Neural progenitor cell (in vitro differentiated cells): ENCODE data around the gene NTRK1. TPM values are rescaled to one million over a fixed set of nuclear protein-coding genes. Genes with fewer than 3 reads are reported as not detected.

Experiments
- DNase-seq: peaks from one replicate; pipeline ENCODE4 v3.0.0-alpha.2; 2016; ENCODE audit warnings: low spot score
- H2AFZ ChIP-seq: fragments of 200-600 bp; sonication (generic); replicated peaks from 2 replicates; pipeline ENCODE4 v1.6.1; 2016; ENCODE audit warnings: antibody characterized with exemption
- H3F3A ChIP-seq: fragments of 200-600 bp; sonication (generic); 2 replicates; pipeline ENCODE4 v1.6.1; 2016; ENCODE audit warnings: antibody characterized with exemption, low read depth
- H3K27ac ChIP-seq: fragments of 200-600 bp; sonication (generic); 2 replicates; pipeline ENCODE4 v1.5.1; 2016; ENCODE audit warnings: mild to moderate bottlenecking
- H3K27me3 ChIP-seq: fragments of 200-600 bp; sonication (generic); 2 replicates; pipeline ENCODE4 v1.6.1; 2016; ENCODE audit warnings: mild to moderate bottlenecking, moderate library complexity
- H3K36me3 ChIP-seq: fragments of 200-600 bp; sonication (generic); 2 replicates; pipeline ENCODE4 v1.5.1; 2016
- H3K4me1 ChIP-seq: fragments of 200-600 bp; sonication (generic); 2 replicates; pipeline ENCODE4 v1.6.1; 2016; ENCODE audit warnings: mixed run types
- H3K4me2 ChIP-seq: fragments of 200-600 bp; sonication (generic); 2 replicates; pipeline ENCODE4 v1.6.1; 2016
- H3K4me3 ChIP-seq: fragments of 200-600 bp; sonication (generic); 2 replicates; pipeline ENCODE4 v1.5.1; 2016
- H3K79me2 ChIP-seq: fragments of 200-600 bp; sonication (generic); 2 replicates; pipeline ENCODE4 v1.6.1; 2016; ENCODE audit warnings: low read depth
- H3K9ac ChIP-seq: fragments of 200-600 bp; sonication (generic); 2 replicates; pipeline ENCODE4 v1.6.1; 2016
- H3K9me3 ChIP-seq: fragments of 200-600 bp; sonication (generic); 2 replicates; pipeline ENCODE4 v1.5.1; 2016; ENCODE audit warnings: low read depth
- H4K20me1 ChIP-seq: fragments of 200-600 bp; sonication (generic); 2 replicates; pipeline ENCODE4 v1.6.1; 2016; ENCODE audit warnings: low read depth
- H3K27ac Mint-ChIP-seq: 3 replicates; pipeline ENCODE4 v1.8.0; 2021; ENCODE audit warnings: mixed read lengths
- H3K27me3 Mint-ChIP-seq: 2 replicates; pipeline ENCODE4 v1.8.0; 2022; ENCODE audit warnings: low read depth, mild to moderate bottlenecking, inconsistent platforms, moderate library complexity, mixed read lengths; ENCODE audit not compliant: insufficient read depth
- H3K36me3 Mint-ChIP-seq: 3 replicates; pipeline ENCODE4 v1.8.0; 2021; ENCODE audit warnings: mixed read lengths
- H3K4me1 Mint-ChIP-seq: 3 replicates; pipeline ENCODE4 v1.8.0; 2021; ENCODE audit warnings: mixed read lengths
- H3K4me3 Mint-ChIP-seq: 3 replicates; pipeline ENCODE4 v1.8.0; 2021; ENCODE audit warnings: mild to moderate bottlenecking, moderate library complexity, mixed read lengths
- H3K9me3 Mint-ChIP-seq: 3 replicates; pipeline ENCODE4 v1.8.0; 2020; ENCODE audit warnings: mixed read lengths
- EZH2 ChIP-seq: fragments of 200-600 bp; sonication (generic); IDR thresholded peaks from 2 replicates; pipeline ENCODE4 v1.6.1; 2017; ENCODE audit warnings: antibody characterized with exemption, mild to moderate bottlenecking, moderate library complexity
- EZH2phosphoT487 ChIP-seq: fragments of 200-600 bp; sonication (generic); IDR thresholded peaks from 2 replicates; pipeline ENCODE4 v1.6.1; 2017; ENCODE audit warnings: antibody characterized with exemption
- total RNA-seq: library from RNA; depleted of rRNA; stranded (reverse); fragments of >200 nt; gene quantifications from 2 replicates; pipeline ENCODE4 v1.2.3, GENCODE V29; 2015; ENCODE audit warnings: low replicate concordance
- TF ChIP-seq, protein P1 (sequence below): fragments of 200-600 bp; sonication (generic); IDR thresholded peaks from 2 replicates; pipeline ENCODE4 v1.5.1; 2017; ENCODE audit warnings: antibody characterized with exemption, mild to moderate bottlenecking

Gene NTRK1
- total RNA-seq, 1 donor from 2014 or later = not detected

DNA sequence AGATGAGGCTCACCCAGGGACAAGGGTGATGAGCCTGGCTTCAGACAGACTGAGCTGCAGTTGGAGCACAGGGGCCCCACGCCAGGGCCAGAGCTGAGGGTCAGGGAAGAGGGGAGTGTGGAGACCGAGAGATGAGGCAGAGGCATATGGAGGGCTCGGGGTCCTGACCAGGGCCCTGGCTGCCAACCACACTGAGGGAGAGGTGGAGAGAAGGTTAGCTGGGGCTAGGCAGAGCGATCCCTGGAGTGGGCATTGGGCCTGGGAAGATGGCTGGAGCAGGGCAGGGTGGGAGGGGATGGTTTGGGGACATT lies 40.9 kb downstream of the NTRK1 start:
- peak overlapping the region; percentile 37 for H3K27ac Mint-ChIP-seq
- peaks cover 12% of the 10 kb centered on the region for H3K27me3 Mint-ChIP-seq

DNA sequence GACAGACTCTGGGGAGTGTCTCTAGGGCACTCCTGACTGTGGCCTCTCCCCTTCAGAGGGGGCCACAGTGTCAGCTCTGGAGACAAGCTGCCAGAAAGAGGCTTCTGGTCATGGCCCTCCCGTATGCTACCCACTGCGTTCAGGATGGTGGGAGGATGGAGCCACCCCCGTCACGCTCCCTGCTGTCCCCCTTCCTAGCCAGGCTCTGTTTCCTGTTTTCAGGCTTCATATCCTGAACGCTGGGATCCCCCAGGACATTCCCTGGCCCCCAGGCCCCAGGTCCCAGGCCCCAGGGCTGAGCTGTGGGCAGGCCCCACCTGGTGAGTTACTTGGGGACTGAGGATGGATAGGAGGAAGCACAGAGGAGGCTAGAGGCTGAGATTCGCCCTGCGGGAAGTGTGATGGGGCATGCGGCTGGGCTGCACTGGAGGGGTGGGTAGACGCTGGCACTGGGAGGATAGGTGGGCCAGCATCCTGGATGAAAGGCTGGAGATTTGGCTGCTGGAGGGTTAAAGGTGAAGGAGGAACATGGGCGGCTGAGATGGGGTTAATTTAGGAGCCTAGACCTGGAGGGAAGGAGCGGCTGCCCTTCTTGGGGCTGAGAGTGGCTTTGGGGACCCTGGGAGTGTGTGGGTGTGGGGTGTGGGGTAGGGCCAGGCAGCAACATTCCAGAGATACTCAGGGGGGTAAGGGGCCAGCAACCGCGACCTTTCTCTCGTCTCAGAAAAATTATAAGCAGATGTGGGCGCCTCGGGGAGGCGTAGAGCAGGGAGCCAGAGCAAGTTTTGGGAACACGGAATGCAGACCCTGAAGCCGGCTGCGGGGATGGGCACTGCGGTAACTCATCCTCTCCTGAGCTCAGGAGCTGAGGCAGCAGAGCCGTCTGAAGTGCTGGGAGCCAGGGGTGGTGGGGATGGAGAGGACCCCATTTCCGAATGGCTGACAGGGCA lies 41.6 kb downstream of the NTRK1 start:
- Histone ChIP-seq H3K36me3 (no peaks in the 10 kb centered on the region), H3K27ac (no peak overlapping the region), H3K79me2 (no peaks in the 10 kb centered on the region), H2AFZ (no peak overlapping the region), H3F3A (no peaks in the 10 kb centered on the region), H4K20me1 (no peaks in the 10 kb centered on the region), H3K4me2 (no peak overlapping the region), H3K4me3 (no peak overlapping the region), H3K9me3 (no peaks in the 10 kb centered on the region), H3K4me1 (no peaks in the 10 kb centered on the region), H3K27me3 (peaks cover 10% of the 10 kb centered on the region), H3K9ac (no peak overlapping the region)
- Mint-ChIP-seq H3K27me3 (peaks cover 8% of the 10 kb centered on the region), H3K4me1 (peaks cover 20% of the 10 kb centered on the region), H3K4me3 (peak overlapping the region; percentile 44), H3K27ac (peak overlapping the region; percentile 37), H3K36me3 (no peaks in the 10 kb centered on the region), H3K9me3 (no peaks in the 10 kb centered on the region)
- no peak for DNase-seq
- TF ChIP-seq EZH2phosphoT487 (no peak), EZH2 (no peak)
- TF ChIP-seq, protein P1, sequence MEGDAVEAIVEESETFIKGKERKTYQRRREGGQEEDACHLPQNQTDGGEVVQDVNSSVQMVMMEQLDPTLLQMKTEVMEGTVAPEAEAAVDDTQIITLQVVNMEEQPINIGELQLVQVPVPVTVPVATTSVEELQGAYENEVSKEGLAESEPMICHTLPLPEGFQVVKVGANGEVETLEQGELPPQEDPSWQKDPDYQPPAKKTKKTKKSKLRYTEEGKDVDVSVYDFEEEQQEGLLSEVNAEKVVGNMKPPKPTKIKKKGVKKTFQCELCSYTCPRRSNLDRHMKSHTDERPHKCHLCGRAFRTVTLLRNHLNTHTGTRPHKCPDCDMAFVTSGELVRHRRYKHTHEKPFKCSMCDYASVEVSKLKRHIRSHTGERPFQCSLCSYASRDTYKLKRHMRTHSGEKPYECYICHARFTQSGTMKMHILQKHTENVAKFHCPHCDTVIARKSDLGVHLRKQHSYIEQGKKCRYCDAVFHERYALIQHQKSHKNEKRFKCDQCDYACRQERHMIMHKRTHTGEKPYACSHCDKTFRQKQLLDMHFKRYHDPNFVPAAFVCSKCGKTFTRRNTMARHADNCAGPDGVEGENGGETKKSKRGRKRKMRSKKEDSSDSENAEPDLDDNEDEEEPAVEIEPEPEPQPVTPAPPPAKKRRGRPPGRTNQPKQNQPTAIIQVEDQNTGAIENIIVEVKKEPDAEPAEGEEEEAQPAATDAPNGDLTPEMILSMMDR = no peak

More for the DNA sequence above, 40.9 kb downstream of the NTRK1 start:
- Histone ChIP-seq H3K4me3 (no peak overlapping the region), H4K20me1 (no peaks in the 10 kb centered on the region), H3K4me1 (peaks cover 5% of the 10 kb centered on the region), H3K79me2 (no peaks in the 10 kb centered on the region), H2AFZ (no peak overlapping the region), H3K9me3 (no peaks in the 10 kb centered on the region), H3K4me2 (no peak overlapping the region), H3F3A (no peaks in the 10 kb centered on the region), H3K9ac (no peak overlapping the region), H3K27ac (no peak overlapping the region), H3K27me3 (peaks cover 10% of the 10 kb centered on the region), H3K36me3 (no peaks in the 10 kb centered on the region)
- H3K36me3 Mint-ChIP-seq = no peaks in the 10 kb centered on the region
- TF ChIP-seq, protein P1 = no peak
- TF ChIP-seq EZH2phosphoT487 (no peak), EZH2 (no peak)
- H3K4me3 Mint-ChIP-seq = no peak overlapping the region
- DNase-seq = no peak
- H3K9me3 Mint-ChIP-seq = no peaks in the 10 kb centered on the region
- peaks cover 27% of the 10 kb centered on the region for H3K4me1 Mint-ChIP-seq

DNA sequence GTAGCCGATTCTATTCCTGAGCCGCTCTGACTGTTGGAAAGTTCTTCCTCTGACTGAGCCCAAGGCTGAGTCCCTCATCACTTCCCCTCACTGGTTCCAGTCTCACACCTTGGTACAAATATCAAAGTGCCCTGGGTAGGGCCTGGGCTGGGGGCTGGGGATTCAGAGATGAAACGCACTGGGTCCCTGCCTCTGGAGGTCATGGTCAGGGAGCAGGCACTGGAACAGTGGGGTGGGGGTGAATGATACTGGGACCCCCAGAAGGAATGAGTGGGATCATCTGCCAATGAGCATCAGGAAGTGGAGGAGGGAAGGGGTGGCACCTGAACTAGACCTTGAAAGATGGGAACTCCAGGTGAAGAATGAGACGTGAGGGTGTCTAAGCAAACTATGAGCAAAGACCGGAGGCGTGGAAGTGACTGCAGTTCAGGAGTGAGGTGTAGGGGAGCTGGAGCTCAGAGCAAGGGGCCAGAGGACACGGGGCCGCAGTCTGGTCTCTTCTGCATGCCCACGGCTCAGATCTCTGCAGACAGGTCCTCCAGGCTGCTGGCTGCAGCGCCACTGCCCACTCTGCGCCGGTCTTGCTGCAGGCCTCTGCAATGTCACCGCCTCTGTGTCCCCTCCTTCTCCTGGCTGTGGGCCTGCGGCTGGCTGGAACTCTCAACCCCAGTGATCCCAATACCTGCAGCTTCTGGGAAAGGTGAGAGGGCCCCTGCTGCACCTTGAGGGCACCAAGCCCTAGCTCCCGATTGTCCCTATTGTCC lies 42.8 kb downstream of the NTRK1 start:
- Histone ChIP-seq H3K36me3 (no peaks in the 10 kb centered on the region), H2AFZ (no peak overlapping the region), H4K20me1 (no peaks in the 10 kb centered on the region), H3F3A (no peaks in the 10 kb centered on the region), H3K4me2 (no peak overlapping the region), H3K4me3 (no peak overlapping the region), H3K4me1 (no peaks in the 10 kb centered on the region), H3K79me2 (no peaks in the 10 kb centered on the region), H3K27ac (no peak overlapping the region), H3K9me3 (no peaks in the 10 kb centered on the region), H3K9ac (no peak overlapping the region), H3K27me3 (peaks cover 7% of the 10 kb centered on the region)
- Mint-ChIP-seq H3K4me1 (peaks cover 16% of the 10 kb centered on the region), H3K27ac (no peak overlapping the region), H3K9me3 (no peaks in the 10 kb centered on the region), H3K4me3 (peak overlapping the region; percentile 22), H3K36me3 (no peaks in the 10 kb centered on the region), H3K27me3 (peaks cover 8% of the 10 kb centered on the region)
- DNase-seq = no peak
- no peak for TF ChIP-seq EZH2phosphoT487
- TF ChIP-seq, protein P1 = no peak
- no peak for TF ChIP-seq EZH2
